GM11168 (cell line): ENCODE results near the gene ATP5PD.
"Not testable (repeated sequence)": the region's sequence is repeated elsewhere in the genome, so short reads cannot be mapped to it uniquely, and the experiment has no call there.

Source experiments
- in situ Hi-C: fragments of 300-500 bp; cut with MboI; formaldehyde crosslinking; loops from one replicate; pipeline ENCODE4 v1.12.0; 2022; ENCODE audit warnings: low sequenced_read_pairs; ENCODE audit not compliant: unreplicated experiment

Gene ATP5PD

GRCh38 chr17:75059369-75060345 is 12.9 kb upstream of the ATP5PD start:
- in situ Hi-C loops = no loop called here

GRCh38 chr17:75051941-75052340 is 5.2 kb upstream of the ATP5PD start:
- in situ Hi-C loops = no loop called here

GRCh38 chr17:75049706-75050105 is 2.9 kb upstream of the ATP5PD start:
- in situ Hi-C loops = no loop called here

- in situ Hi-C loops = no loop called here
Measured at GRCh38 chr17:75049057-75049456, 2.3 kb upstream of the ATP5PD start.

- in situ Hi-C loops = no loop called here
Measured at GRCh38 chr17:75048249-75048878, 1.6 kb upstream of the ATP5PD start.

- in situ Hi-C loops = no loop called here
Measured at GRCh38 chr17:75047398-75048098, 779 bp upstream of the ATP5PD start.

- in situ Hi-C loops = not testable (repeated sequence)
Measured at GRCh38 chr17:75045946-75046406, 793 bp downstream of the ATP5PD start.

- in situ Hi-C loops = no loop called here
Measured at GRCh38 chr17:75044716-75045115, 2.1 kb downstream of the ATP5PD start.

- in situ Hi-C loops = not testable (repeated sequence)
Measured at GRCh38 chr17:75043789-75044188, 3.0 kb downstream of the ATP5PD start.

- in situ Hi-C loops = no loop called here
Measured at GRCh38 chr17:75041656-75042280, 5.0 kb downstream of the ATP5PD start.

- in situ Hi-C loops = no loop called here
Measured at GRCh38 chr17:75039238-75039637, 7.5 kb downstream of the ATP5PD start.

GRCh38 chr17:75036643-75037268 is 10.0 kb downstream of the ATP5PD start:
- in situ Hi-C loops = no loop called here

- in situ Hi-C loops = no loop called here
Measured at GRCh38 chr17:75034236-75034908, 12.4 kb downstream of the ATP5PD start.

GRCh38 chr17:75033346-75034235 is 13.2 kb downstream of the ATP5PD start:
- in situ Hi-C loops = no loop called here

GRCh38 chr17:75032720-75033280 is 14.0 kb downstream of the ATP5PD start:
- in situ Hi-C loops = no loop called here

GRCh38 chr17:75031972-75032719 is 14.6 kb downstream of the ATP5PD start:
- in situ Hi-C loops = no loop called here

GRCh38 chr17:75030161-75030560 is 16.6 kb downstream of the ATP5PD start:
- in situ Hi-C loops = no loop called here
